ENCODE data around the gene TGIF2. TPM values are rescaled to one million over a fixed set of nuclear protein-coding genes. Genes with fewer than 3 reads are reported as not detected.

TGIF2 gene
- total and polyA plus RNA-seq, 2 of the 8 experiments (the other 6 are each of a cell fraction or from before 2014, with no cell fraction given): 49.7 to 76.7 TPM

DNA sequence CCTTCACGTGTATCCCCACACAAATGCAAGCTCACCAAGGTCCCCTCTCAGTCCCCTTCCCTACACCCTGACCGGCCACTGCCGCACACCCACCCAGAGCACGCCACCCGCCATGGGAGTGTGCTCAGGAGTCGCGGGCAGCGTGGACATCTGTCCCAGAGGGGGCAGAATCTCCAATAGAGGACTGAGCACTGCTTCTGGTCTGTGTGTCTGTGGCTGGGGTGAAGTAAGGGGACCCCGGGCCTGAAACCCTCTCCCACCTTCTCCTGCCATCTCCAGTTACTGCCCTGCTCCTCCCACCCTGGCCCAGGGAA is 23.8 kb upstream of the TGIF2 start (continued):
- TF ChIP-seq, protein P1, sequence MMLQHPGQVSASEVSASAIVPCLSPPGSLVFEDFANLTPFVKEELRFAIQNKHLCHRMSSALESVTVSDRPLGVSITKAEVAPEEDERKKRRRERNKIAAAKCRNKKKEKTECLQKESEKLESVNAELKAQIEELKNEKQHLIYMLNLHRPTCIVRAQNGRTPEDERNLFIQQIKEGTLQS (IDR thresholded peaks at IDR 0.05; ENCODE audit: insufficient read depth, low read depth, low read length): no peak
- no peak for TF ChIP-seq TCF12 (IDR thresholded peaks at IDR 0.05; ENCODE audit: low read depth, low read length)
